ENCODE results near the gene XIRP2. TPM values are rescaled to one million over a fixed set of nuclear protein-coding genes. Genes with fewer than 3 reads are reported as not detected.
"Not testable (repeated sequence)": the region's sequence is repeated elsewhere in the genome, so short reads cannot be mapped to it uniquely, and the experiment has no call there.

Gene XIRP2
- total RNA-seq, 4 donors from 2014 or later, result 0.13 TPM; not detected in 3

- H3K9me3 ChIP-seq, result no peaks in the 10 kb centered on the region
- H3K4me1 ChIP-seq, result no peaks in the 10 kb centered on the region
- H3K27me3 ChIP-seq, result no peaks in the 10 kb centered on the region
- DNase-seq, result no peak
- H3K4me3 ChIP-seq (replicated peaks in 1 of 3), result no peak overlapping the region
- intact Hi-C loops (cut with DNase I), result no loop called here
- no peaks in the 10 kb centered on the region for H3K36me3 ChIP-seq
- TF ChIP-seq, protein P1, sequence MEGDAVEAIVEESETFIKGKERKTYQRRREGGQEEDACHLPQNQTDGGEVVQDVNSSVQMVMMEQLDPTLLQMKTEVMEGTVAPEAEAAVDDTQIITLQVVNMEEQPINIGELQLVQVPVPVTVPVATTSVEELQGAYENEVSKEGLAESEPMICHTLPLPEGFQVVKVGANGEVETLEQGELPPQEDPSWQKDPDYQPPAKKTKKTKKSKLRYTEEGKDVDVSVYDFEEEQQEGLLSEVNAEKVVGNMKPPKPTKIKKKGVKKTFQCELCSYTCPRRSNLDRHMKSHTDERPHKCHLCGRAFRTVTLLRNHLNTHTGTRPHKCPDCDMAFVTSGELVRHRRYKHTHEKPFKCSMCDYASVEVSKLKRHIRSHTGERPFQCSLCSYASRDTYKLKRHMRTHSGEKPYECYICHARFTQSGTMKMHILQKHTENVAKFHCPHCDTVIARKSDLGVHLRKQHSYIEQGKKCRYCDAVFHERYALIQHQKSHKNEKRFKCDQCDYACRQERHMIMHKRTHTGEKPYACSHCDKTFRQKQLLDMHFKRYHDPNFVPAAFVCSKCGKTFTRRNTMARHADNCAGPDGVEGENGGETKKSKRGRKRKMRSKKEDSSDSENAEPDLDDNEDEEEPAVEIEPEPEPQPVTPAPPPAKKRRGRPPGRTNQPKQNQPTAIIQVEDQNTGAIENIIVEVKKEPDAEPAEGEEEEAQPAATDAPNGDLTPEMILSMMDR (IDR thresholded peaks at IDR 0.05), result no peak
- TF ChIP-seq POLR2A (IDR thresholded peaks at IDR 0.05), result no peak
- H3K27ac ChIP-seq, result no peak overlapping the region
- WGBS, 2 donors, result 82 to 92% methylated on average over 3 of the region's 3 CpGs
These were observed 216.4 kb downstream of the XIRP2 start for GRCh38 chr2:167104691-167105090.

DNA sequence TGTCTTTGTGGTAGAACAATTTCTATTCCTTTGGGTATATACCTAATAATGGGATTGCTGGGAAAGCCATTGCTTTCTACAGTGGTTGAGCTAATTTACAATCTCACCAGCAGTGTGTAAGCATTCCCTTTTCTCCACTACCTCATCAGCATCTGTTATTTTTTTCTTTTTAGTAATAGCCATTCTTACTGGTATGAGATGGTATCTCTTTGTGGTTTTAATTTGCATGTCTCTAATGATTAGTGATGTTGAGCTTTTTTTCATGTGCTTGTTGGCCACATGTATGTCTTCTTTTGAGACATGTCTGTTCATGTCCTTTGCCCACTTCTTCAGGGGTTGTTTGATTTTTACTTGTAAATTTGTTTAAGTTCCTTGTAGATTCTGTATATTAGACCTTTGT is 221.4 kb downstream of the XIRP2 start:
- H3K9me3 ChIP-seq; DNase-seq; H3K4me1 ChIP-seq; H3K4me3 ChIP-seq (replicated peaks in 1 of 3); intact Hi-C loops (cut with DNase I); H3K27me3 ChIP-seq; H3K36me3 ChIP-seq; H3K27ac ChIP-seq: not testable (repeated sequence)

DNA sequence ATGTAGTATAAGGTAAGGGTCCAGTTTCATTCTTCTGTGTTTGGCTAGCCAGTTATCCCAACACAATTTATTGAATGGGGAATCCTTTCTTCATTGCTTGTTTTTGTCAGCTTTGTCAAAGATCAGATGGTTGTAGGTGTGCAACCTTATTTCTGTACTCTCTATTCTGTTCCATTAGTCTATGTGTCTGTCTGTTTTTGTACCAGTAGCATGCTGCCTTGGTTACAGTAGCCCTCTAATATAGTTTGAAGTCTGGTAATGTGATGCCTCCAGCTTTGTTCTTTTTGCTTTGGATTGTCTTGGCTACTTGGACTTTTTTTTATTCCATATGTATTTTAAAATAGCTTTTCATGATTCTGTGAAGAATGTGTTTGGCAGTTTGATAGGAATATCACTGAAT is 222.1 kb downstream of the XIRP2 start:
- TF ChIP-seq, protein P1 (IDR thresholded peaks at IDR 0.05), result no peak
- no peak for TF ChIP-seq POLR2A (IDR thresholded peaks at IDR 0.05)
- no peak for DNase-seq
- no peaks in the 10 kb centered on the region for H3K9me3 ChIP-seq
- H3K27me3 ChIP-seq, result no peaks in the 10 kb centered on the region
- intact Hi-C loops (cut with DNase I), result no loop called here
- no peak overlapping the region for H3K4me3 ChIP-seq (replicated peaks in 1 of 3)
- no peak overlapping the region for H3K27ac ChIP-seq
- no peaks in the 10 kb centered on the region for H3K4me1 ChIP-seq
- no peaks in the 10 kb centered on the region for H3K36me3 ChIP-seq

GRCh38 chr2:167114018-167114417 is 225.7 kb downstream of the XIRP2 start:
- no peak overlapping the region for H3K4me3 ChIP-seq (replicated peaks in 1 of 3)
- intact Hi-C loops (cut with DNase I), result no loop called here
- DNase-seq, result no peak
- H3K27me3 ChIP-seq, result no peaks in the 10 kb centered on the region
- 77 to 93% methylated on average over 4 of the region's 4 CpGs for WGBS, 2 donors
- no peaks in the 10 kb centered on the region for H3K4me1 ChIP-seq
- no peaks in the 10 kb centered on the region for H3K9me3 ChIP-seq
- H3K36me3 ChIP-seq, result no peaks in the 10 kb centered on the region
- TF ChIP-seq, protein P1 (IDR thresholded peaks at IDR 0.05), result no peak
- TF ChIP-seq POLR2A (IDR thresholded peaks at IDR 0.05), result no peak
- no peak overlapping the region for H3K27ac ChIP-seq

DNA sequence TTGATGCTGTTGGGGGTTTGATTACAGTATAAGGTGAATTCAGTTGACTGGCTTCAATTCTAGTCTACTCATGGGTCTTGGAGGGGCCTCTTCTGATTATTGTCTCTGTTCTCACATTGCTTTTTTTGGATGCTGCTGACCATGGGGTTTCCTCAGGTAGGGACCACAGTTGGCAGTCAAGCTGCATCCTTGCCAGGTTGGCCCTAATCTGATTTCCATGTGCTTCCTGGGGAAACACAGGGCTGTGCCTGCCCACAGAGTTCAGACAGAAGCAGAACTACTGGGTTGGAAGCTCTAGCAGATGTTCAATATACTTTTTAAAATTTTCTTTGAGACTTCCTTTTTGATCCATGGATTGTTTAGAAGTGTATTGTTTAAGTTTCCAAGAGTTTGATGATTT is 227.3 kb downstream of the XIRP2 start:
- intact Hi-C loops (cut with DNase I), result no loop called here
- no peaks in the 10 kb centered on the region for H3K27me3 ChIP-seq
- no peak for DNase-seq
- H3K36me3 ChIP-seq, result no peaks in the 10 kb centered on the region
- no peaks in the 10 kb centered on the region for H3K9me3 ChIP-seq
- H3K4me1 ChIP-seq, result no peaks in the 10 kb centered on the region
- no peak overlapping the region for H3K4me3 ChIP-seq (replicated peaks in 1 of 3)
- TF ChIP-seq, protein P1 (IDR thresholded peaks at IDR 0.05), result no peak
- no peak for TF ChIP-seq POLR2A (IDR thresholded peaks at IDR 0.05)
- no peak overlapping the region for H3K27ac ChIP-seq

GRCh38 chr2:167122389-167122788 is 234.1 kb downstream of the XIRP2 start:
- Histone ChIP-seq H3K4me3 (replicated peaks in 1 of 3) (no peak overlapping the region), H3K36me3 (no peaks in the 10 kb centered on the region), H3K27me3 (no peaks in the 10 kb centered on the region), H3K4me1 (no peaks in the 10 kb centered on the region), H3K27ac (no peak overlapping the region), H3K9me3 (no peaks in the 10 kb centered on the region)
- no peak for DNase-seq
- no peak for TF ChIP-seq POLR2A (IDR thresholded peaks at IDR 0.05)
- TF ChIP-seq, protein P1 (IDR thresholded peaks at IDR 0.05), result no peak
- WGBS, 2 donors, result 50 to 60% methylated on average over 2 of the region's 2 CpGs
- intact Hi-C loops (cut with DNase I), result no loop called here
